ENCODE data around the gene FLVCR1. TPM values are rescaled to one million over a fixed set of nuclear protein-coding genes. Genes with fewer than 3 reads are reported as not detected.

The FLVCR1 gene
- total RNA-seq (2014; rRNA removed; shearing (Covaris generic)) (10.4 and 22.4 TPM in 2 replicates), total RNA-seq (2022) (16.5 and 21.2 TPM in 2 replicates), Bru-seq, nascent RNA (percentile 82 among the genes with signal in this experiment), BruChase-seq, experiment 1, labeled RNA remaining after a 6-hour chase (percentile 84 among the genes with signal in this experiment), BruChase-seq, experiment 2, labeled RNA remaining after a 2-hour chase (percentile 88 among the genes with signal in this experiment)
- long read RNA-seq, full-length matches to known transcripts: 9 of 20 reads
- long read RNA-seq, partial matches to known transcripts: 2 of 20 reads
- long read RNA-seq, other reads (novel, unspliced or antisense): 9 of 20 reads

DNA sequence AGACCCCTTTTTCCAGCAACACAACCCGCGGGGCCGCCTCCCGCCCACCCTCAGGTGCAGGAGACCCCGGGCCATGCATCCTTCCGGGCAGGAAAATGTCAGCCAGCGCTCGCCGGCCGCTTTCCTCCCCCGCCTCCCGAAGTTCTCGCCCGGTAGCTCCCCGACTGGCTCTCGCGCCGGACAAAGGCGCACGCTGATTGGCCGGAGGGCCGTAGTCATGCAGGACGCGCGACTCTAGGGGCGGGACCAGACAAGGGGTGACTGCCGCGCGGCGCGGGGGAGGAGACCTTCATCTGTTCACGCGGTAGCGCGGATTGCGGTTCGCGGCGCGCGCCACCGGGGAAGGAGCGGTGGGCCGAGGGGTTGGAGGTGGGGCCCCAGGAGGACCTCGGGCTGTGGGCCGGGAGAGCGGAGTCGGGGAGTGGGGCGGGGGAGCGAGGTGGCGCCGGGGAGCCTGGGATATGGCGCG, at the start of gene FLVCR1:
Gene FLVCR1, plus strand, starts transcription at position 284 of the 469 bp plus-strand sequence. Its CDS starts 178 bp downstream, at position 462.
- peak within 1 kb of the TSS; percentile 80 for H3K4me3 ChIP-seq (ENCODE audit: low read depth, low read length, poor library complexity, severe bottlenecking)
- peaks cover 59% of the 10 kb centered on the region for H3K79me2 ChIP-seq (ENCODE audit: insufficient read depth, low read depth, low read length)
- POLR2A ChIA-PET: interaction anchor here (0.6 to 1.7 kb wide), 9 partner anchors 10 to 280 kb away, joined by 3 to 15 read pairs (median 5); partner anchors contain the start of genes NSL1 and TATDN3
- intact Hi-C loops (cut with micrococcal nuclease; ENCODE audit: unreplicated experiment): loop anchor here (1.0 to 10.0 kb wide), 3 partner anchors 41 to 1183 kb away; partner anchors contain the start of gene NEK2
- H2AFZ ChIP-seq (ENCODE audit: low read length): peak within 1 kb of the TSS; percentile 94
- H3K4me2 ChIP-seq (ENCODE audit: low read length): peak within 1 kb of the TSS; percentile 81
- TF ChIP-seq CTCF (conservative IDR thresholded peaks at IDR 0.05; ENCODE audit: low read length) (no peak), EZH2phosphoT487 (IDR thresholded peaks at IDR 0.05; ENCODE audit: borderline replicate concordance, low read depth, low read length) (no peak)
- peak; percentile 97 for DNase-seq (ENCODE audit: low spot score)
- no peaks in the 10 kb centered on the region for H3K9me2 ChIP-seq (ENCODE audit: insufficient read depth, low read length)
- H3K9me3 ChIP-seq (ENCODE audit: low read length): peaks cover 6% of the 10 kb centered on the region; the same call in 1 of the 2 replicates
- peaks cover 29% of the 10 kb centered on the region for H3K36me3 ChIP-seq (ENCODE audit: insufficient read depth, low read length)
- CTCF ChIA-PET (ENCODE audit: unreplicated experiment): interaction anchor here (0.6 kb wide), 2 partner anchors 14 to 402 kb away, joined by 3 read pairs; no protein-coding TSS in a partner anchor
- no TSS peak for BruUV-seq (replicated peaks)
- H3K4me1 ChIP-seq (ENCODE audit: insufficient read depth, low read length, poor library complexity, severe bottlenecking): peaks cover 34% of the 10 kb centered on the region
- peak within 1 kb of the TSS; percentile 49 for H3K27ac ChIP-seq (ENCODE audit: low read depth, low read length, poor library complexity, severe bottlenecking)
- H4K20me1 ChIP-seq (ENCODE audit: insufficient read depth, low read length): no peaks in the 10 kb centered on the region

DNA sequence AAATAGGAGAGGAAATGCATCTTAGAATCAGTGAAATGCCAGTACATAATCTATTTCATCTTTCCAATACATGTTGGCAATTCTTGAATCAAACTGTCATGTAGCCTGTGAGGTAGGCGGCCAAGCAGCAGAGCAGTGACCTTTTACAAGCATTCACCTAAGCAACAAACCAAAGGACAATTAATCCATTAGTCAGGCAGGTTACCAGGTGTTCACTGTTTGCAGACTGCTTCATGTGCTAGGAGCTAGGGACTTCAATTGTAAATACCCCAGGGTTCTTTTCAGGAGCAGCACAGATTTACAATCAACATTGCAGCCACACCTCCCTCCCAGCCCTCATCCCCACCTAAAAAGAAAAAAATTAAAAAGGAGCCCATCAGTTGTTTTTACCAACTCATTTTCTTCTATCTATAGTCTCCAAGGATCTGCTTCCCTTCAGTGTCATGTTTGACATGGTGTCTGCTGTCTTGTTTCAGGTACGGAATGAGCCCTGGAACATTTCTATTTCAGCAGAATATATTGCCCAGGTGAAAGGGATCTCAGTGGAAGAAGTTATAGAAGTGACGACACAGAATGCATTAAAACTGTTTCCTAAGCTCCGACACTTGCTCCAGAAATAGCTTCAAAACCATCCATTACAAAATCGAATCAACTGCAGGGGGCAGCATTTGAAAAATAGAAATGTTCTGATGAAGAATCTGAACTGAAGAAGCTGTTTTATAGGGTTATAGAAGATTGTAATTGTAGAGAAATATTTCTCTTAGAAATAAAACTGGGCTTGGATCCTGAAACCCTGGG, 43.3 kb upstream of the FLVCR1 start:
- no TSS peak for BruUV-seq (replicated peaks)
- Histone ChIP-seq H3K4me2 (ENCODE audit: low read length) (no peak overlapping the region), H4K20me1 (ENCODE audit: insufficient read depth, low read length) (no peaks in the 10 kb centered on the region), H3K4me1 (ENCODE audit: insufficient read depth, low read length, poor library complexity, severe bottlenecking) (peaks cover 7% of the 10 kb centered on the region), H2AFZ (ENCODE audit: low read length) (no peak overlapping the region), H3K79me2 (ENCODE audit: insufficient read depth, low read depth, low read length) (no peaks in the 10 kb centered on the region), H3K27ac (ENCODE audit: low read depth, low read length, poor library complexity, severe bottlenecking) (no peak overlapping the region), H3K4me3 (ENCODE audit: low read depth, low read length, poor library complexity, severe bottlenecking) (no peak overlapping the region), H3K36me3 (ENCODE audit: insufficient read depth, low read length) (peaks cover 33% of the 10 kb centered on the region; the same call in 1 of the 2 replicates), H3K9me3 (ENCODE audit: low read length) (no peaks in the 10 kb centered on the region), H3K9me2 (ENCODE audit: insufficient read depth, low read length) (no peaks in the 10 kb centered on the region)
- ChIA-PET POLR2A (interaction anchor here (0.7 kb wide), 1 partner anchor 9 kb away, joined by 5 read pairs; no protein-coding TSS in a partner anchor), CTCF (ENCODE audit: unreplicated experiment) (no interaction called here)
- intact Hi-C loops (cut with micrococcal nuclease; ENCODE audit: unreplicated experiment): loop anchor here (1.0 to 5.0 kb wide), 2 partner anchors 43 to 181 kb away; partner anchors contain the start of gene FLVCR1
- TF ChIP-seq EZH2phosphoT487 (IDR thresholded peaks at IDR 0.05; ENCODE audit: borderline replicate concordance, low read depth, low read length) (no peak), CTCF (conservative IDR thresholded peaks at IDR 0.05; ENCODE audit: low read length) (peak; percentile 76)
- DNase-seq (ENCODE audit: low spot score): peak; percentile 31
